ENCODE results near the gene PTPRN2. TPM values are rescaled to one million over a fixed set of nuclear protein-coding genes. Genes with fewer than 3 reads are reported as not detected.

The PTPRN2 gene
- polyA plus RNA-seq, 1 experiment = 0.31 TPM

GRCh38 chr7:157645539-157645938 lies 942.1 kb downstream of the PTPRN2 start:
- POLR2A ChIA-PET = no interaction called here
- no peak for TF ChIP-seq CTCF (IDR thresholded peaks at IDR 0.05; ENCODE audit: insufficient read depth, low read depth, low read length)
- CTCF ChIA-PET = no interaction called here
- Histone ChIP-seq H3K4me3 (ENCODE audit: low read depth, low read length) (no peak overlapping the region), H3K36me3 (ENCODE audit: control insufficient read depth, insufficient read depth, low read length) (no peaks in the 10 kb centered on the region), H3K27me3 (ENCODE audit: control insufficient read depth, insufficient read depth, low read length) (no peaks in the 10 kb centered on the region)
- no peak for DNase-seq (ENCODE audit: low read depth)

GRCh38 chr7:157644946-157645345 lies 942.7 kb downstream of the PTPRN2 start:
- H3K36me3 ChIP-seq (ENCODE audit: control insufficient read depth, insufficient read depth, low read length) = no peaks in the 10 kb centered on the region
- ChIA-PET CTCF (no interaction called here), POLR2A (no interaction called here)
- no peak for DNase-seq (ENCODE audit: low read depth)
- H3K4me3 ChIP-seq (ENCODE audit: low read depth, low read length) = no peak overlapping the region
- TF ChIP-seq CTCF (IDR thresholded peaks at IDR 0.05; ENCODE audit: insufficient read depth, low read depth, low read length) = no peak
- H3K27me3 ChIP-seq (ENCODE audit: control insufficient read depth, insufficient read depth, low read length) = no peaks in the 10 kb centered on the region

- TF ChIP-seq CTCF (IDR thresholded peaks at IDR 0.05; ENCODE audit: insufficient read depth, low read depth, low read length) = no peak
- Histone ChIP-seq H3K36me3 (ENCODE audit: control insufficient read depth, insufficient read depth, low read length) (no peaks in the 10 kb centered on the region), H3K27me3 (ENCODE audit: control insufficient read depth, insufficient read depth, low read length) (no peaks in the 10 kb centered on the region), H3K4me3 (ENCODE audit: low read depth, low read length) (no peak overlapping the region)
- no peak for DNase-seq (ENCODE audit: low read depth)
- POLR2A ChIA-PET = no interaction called here
- CTCF ChIA-PET = no interaction called here
These were observed 944.1 kb downstream of the PTPRN2 start for GRCh38 chr7:157643525-157643970.

- ChIA-PET CTCF (interaction anchor here (1.1 kb wide), 1 partner anchor 18 kb away, joined by 4 read pairs; no protein-coding TSS in a partner anchor), POLR2A (no interaction called here)
- no peak for DNase-seq (ENCODE audit: low read depth)
These were observed 945.8 kb downstream of the PTPRN2 start for GRCh38 chr7:157641866-157642265.

DNA sequence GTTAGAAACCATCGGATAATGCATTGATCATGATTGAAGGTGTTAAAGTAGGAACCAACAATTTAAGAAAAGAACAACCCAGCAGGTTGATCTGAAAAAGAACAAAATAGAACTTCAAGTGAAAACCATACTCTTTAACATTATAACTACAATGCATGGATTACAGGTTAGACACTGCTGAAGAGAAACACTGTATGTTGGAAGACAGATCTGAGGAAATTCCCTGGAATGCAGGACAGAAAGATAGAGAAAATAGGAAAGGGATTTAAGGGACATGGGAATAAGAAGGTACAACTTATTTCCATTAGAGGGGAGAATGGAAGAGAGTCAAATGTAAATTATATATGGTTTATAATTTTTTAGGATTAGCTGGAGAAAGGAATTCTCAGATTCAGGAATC lies 947.5 kb downstream of the PTPRN2 start:
- H3K27me3 ChIP-seq (ENCODE audit: control insufficient read depth, insufficient read depth, low read length) = no peaks in the 10 kb centered on the region
- TF ChIP-seq CTCF (IDR thresholded peaks at IDR 0.05; ENCODE audit: insufficient read depth, low read depth, low read length) = no peak
- CTCF ChIA-PET = interaction anchor here (0.8 kb wide), 1 partner anchor 31 kb away, joined by 3 read pairs; no protein-coding TSS in a partner anchor
- no peak for DNase-seq (ENCODE audit: low read depth)
- no peaks in the 10 kb centered on the region for H3K36me3 ChIP-seq (ENCODE audit: control insufficient read depth, insufficient read depth, low read length)
- POLR2A ChIA-PET = no interaction called here
- H3K4me3 ChIP-seq (ENCODE audit: low read depth, low read length) = no peak overlapping the region

More at GRCh38 chr7:157641866-157642265, 945.8 kb downstream of the PTPRN2 start:
- no peak for TF ChIP-seq CTCF (IDR thresholded peaks at IDR 0.05; ENCODE audit: insufficient read depth, low read depth, low read length)
- Histone ChIP-seq H3K36me3 (ENCODE audit: control insufficient read depth, insufficient read depth, low read length) (no peaks in the 10 kb centered on the region), H3K27me3 (ENCODE audit: control insufficient read depth, insufficient read depth, low read length) (no peaks in the 10 kb centered on the region), H3K4me3 (ENCODE audit: low read depth, low read length) (no peak overlapping the region)

Measured in BJ (cell line).